ENCODE data around the gene NPW. TPM values are rescaled to one million over a fixed set of nuclear protein-coding genes. Genes with fewer than 3 reads are reported as not detected.

NPW gene
- total RNA-seq: 0.80 TPM

DNA sequence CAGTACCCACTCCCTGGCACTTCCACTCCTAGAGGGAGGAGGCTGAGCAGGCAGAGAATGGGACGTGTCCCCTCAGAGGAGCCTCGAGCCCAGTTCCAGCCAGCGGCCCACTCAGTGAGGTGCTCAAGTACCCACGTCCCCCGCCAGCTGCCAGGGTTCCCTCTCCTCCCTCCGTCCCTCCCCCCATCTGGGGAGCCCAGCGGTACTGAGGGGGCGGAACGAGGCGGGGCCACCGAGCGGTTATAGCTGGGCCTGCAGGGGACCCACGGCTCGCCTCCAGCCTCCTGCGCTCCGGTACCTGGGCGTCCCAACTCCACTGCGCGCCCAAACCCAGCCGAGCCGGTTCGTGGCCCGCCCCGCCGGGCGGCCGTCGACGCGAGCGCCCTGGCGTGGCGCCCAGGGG, at the start of gene NPW:
NPW (plus strand) TSS at position 268 of the 403 bp plus-strand sequence.
- no peak for ATAC-seq

DNA sequence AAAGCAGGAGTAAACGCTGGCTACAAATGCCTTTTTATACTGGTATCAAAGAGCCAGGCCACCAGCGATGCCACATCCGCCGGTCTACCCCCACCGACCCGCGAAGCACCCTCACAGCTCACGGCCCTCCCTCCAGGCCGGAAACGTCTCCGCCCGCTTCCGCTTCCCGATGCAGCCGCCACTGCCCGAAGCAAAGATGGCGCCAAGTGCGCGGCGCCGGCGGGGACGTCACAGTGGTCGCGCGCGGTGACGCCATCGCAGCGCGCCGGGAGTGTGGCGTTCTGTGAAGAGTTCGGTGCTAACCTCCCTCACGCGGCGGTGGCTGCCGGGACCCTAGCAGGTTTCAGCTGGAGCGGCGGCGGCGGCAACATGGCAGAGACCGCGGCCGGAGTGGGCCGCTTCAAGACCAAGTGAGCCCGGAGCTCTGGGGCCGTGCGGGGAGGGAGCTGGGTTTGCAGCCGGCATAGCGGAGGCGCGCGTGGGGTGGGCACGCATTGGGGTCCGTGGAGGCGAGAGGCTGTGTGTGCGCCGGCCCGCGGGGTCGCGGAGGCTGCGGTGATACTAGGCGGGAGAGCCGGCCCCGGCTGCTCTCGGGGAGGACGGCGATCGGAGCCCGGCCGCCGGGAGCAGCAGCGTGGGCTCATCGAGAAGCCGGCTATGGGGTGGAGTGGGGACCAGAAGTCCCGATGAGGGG, 47.6 kb upstream of the NPW start, which contains the start of gene TBL3:
TBL3 (plus strand) TSS at position 258 of the 694 bp plus-strand sequence; CDS start at position 370, 112 bp downstream.
- peak; percentile 84 for ATAC-seq

DNA sequence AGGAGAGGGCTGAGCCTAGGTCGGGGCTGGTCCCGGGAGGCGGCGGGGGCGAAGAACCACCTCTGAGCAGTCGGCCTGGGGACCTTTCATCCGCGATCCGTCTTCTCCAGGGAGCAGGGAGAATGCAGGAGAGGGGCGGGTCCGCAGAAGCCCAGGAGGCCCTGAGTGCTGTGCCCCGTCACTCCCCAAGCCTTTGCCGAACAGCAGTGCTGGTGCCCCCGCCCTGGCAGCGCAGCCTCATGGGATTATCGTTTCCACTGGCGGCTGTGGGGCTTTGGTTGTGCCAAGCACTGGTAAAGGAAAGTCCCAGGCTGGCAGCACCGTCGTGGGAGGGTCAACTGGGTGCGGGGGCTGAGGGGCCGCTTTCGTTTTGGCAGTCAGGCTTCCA, 47.1 kb upstream of the NPW start:
- ATAC-seq: peak; percentile 51

- no peak for ATAC-seq
Measured at GRCh38 chr16:1973461-1974156, 46.0 kb upstream of the NPW start.

- ATAC-seq: no peak
Measured at GRCh38 chr16:1974157-1975070, 45.2 kb upstream of the NPW start.

DNA sequence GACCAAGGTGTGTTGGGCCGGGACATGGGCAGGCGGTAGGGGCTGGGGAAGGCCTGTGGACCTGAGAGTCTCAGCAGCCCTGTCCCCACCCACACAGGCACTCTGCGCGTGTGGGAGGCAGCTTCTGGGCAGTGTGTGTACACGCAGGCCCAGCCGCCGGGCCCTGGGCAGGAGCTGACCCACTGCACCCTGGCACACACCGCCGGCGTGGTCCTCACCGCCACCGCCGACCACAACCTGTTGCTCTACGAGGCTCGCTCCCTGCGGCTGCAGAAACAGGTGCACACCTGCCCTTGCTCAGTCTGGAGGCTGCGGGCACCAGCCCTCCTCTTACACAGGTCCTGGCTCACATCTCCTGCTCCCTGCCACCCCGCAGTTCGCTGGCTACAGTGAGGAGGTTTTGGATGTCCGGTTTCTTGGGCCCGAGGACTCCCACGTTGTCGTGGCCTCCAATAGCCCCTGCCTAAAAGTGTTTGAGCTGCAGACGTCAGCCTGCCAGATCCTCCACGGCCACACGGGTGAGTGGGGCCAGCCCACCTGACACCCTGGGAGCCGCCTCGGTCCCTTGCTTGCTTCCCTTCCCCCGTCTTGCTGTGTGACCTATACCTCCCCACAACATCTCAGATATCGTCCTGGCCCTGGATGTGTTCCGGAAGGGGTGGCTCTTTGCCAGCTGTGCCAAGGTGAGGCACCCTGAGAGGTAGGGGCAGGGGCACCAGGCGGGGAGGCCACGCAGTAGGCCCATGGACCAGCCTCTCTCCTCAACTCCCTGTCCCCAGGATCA, 44.0 kb upstream of the NPW start:
- ATAC-seq: no peak

DNA sequence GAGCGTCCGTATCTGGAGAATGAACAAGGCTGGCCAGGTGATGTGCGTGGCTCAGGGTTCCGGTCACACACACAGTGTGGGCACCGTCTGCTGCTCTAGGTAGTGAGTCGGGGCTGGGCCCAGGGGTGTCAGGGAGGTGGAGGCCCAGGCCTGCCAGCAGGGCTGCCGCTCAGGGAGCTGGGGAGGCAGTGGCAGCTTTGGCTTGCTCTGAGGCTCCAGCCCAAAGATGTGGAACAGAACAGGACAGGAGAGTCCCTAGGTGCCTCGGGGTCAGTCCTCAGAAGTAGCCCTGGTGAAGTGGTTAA, 43.4 kb upstream of the NPW start:
- ATAC-seq: no peak

GRCh38 chr16:1976951-1977874, 42.4 kb upstream of the NPW start:
- ATAC-seq: peak; percentile 14

GRCh38 chr16:1977875-1978268, 41.7 kb upstream of the NPW start:
- no peak for ATAC-seq

DNA sequence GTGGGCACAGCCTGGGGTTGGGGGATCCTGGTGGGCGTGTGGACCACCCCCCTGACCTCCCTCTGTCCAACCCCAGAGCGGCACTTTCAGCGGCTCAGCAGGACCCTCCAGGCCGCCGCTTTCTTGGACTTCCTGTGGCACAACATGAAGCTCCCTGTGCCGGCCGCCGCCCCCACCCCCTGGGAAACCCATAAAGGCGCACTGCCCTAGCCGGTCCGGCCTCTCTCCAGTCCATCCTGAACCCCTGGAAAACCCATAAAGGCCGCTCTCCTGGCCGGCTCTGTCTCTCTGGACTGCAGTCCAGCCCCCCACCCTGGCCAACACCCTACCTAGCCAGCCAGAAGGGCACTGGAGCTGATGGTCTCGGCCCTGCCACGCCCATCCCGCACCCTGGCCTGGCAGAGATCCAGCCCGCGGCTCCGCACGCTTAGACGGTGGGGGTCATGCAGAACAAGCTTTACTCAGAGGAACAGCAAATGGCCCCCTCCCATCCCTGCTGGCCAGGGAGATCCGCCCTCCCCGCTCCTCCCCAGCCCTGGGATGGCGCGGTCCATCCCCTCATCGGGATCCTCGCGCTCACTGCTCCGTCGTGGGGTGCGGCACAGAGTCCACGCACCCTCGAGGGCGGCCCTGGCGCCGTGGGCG, 41.0 kb upstream of the NPW start:
- no peak for ATAC-seq

GRCh38 chr16:1979271-1980029, 40.1 kb upstream of the NPW start:
- peak; percentile 77 for ATAC-seq

DNA sequence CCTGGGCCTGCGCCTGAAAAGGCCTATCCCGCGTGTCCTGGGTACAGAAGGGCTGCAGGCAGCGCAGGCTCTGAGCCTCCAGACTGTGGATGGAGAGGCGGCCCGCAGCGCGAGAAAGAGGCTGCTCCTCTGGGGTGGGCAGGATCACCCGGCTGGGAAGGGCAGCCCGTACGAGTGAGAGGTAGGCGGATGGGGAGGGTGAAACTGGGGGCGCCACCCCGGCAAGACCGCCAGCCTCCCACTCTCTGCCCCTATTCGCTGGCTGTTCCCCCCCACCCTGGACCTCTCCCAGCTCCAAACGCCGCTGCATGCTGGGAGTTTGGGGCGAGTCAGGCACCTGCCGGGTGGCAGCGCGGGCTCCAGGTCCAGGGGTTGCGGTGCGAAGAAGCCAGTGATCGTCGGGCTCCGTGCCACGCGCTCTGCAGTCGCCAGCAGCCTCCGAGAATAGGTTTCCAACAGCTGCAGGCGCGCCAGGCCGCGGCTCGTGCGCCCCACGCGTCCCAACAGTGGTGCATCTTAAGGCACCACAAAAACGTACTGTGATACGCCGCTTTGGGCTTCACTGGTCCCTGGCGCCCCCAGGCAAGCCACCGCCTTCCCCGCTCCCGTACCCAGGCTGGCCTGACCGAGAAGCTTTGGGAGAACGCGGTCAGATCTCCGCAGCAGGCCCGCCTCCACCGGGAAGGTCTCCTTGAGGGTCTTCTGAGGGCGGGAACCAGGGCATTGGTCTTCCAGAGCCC, 39.4 kb upstream of the NPW start:
- ATAC-seq: no peak

GRCh38 chr16:1980770-1981087, 38.9 kb upstream of the NPW start:
- ATAC-seq: no peak

DNA sequence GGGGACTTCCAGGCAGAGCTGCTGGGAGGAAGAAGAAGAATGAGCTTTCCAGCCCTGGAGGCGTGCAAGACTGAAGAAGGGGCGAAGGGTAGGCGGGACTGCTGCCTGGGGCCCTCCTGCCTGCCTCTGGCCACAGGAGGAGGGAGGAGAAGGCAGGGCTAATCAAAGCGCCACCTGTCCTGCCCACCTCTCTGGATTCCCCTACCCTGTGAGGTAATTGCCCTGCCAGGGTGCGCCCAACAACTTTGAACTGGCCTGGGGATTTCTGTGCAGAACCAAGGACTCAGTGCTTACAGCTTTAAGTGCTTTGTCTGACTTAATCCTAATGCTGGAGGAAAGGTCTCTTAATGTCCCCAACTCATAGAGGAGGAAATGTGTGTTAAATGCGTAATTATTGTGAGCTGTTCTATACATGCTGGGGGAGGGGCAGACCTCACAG, 38.2 kb upstream of the NPW start, which contains the start of gene NOXO1:
NOXO1 (minus strand) TSS at position 72 of the 439 bp plus-strand sequence. CDS start 290 bp downstream, outside the sequence.
- ATAC-seq: no peak

DNA sequence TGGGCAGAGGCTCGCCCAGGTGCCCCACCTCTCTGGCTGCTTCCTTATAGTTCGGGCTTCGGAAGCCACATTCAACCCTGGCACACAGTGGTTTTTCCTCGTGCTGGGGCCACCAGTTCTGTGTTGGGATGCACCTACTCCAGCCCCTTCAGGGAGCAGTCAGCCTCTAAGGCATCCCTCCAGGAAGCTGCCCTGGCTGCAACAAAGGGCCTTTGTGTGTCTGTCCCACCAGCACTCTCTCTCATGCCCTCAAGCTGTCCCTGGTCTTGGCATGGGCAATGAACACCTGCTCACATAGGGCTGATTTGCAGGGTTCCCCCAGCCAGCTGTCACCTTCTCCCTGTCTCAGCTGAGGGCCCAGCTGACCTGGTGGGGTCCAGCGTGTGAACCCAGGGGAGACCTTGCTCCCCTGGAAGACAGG, 37.6 kb upstream of the NPW start:
- peak; percentile 2 for ATAC-seq

GRCh38 chr16:1982991-1983543, 36.5 kb upstream of the NPW start:
- no peak for ATAC-seq

DNA sequence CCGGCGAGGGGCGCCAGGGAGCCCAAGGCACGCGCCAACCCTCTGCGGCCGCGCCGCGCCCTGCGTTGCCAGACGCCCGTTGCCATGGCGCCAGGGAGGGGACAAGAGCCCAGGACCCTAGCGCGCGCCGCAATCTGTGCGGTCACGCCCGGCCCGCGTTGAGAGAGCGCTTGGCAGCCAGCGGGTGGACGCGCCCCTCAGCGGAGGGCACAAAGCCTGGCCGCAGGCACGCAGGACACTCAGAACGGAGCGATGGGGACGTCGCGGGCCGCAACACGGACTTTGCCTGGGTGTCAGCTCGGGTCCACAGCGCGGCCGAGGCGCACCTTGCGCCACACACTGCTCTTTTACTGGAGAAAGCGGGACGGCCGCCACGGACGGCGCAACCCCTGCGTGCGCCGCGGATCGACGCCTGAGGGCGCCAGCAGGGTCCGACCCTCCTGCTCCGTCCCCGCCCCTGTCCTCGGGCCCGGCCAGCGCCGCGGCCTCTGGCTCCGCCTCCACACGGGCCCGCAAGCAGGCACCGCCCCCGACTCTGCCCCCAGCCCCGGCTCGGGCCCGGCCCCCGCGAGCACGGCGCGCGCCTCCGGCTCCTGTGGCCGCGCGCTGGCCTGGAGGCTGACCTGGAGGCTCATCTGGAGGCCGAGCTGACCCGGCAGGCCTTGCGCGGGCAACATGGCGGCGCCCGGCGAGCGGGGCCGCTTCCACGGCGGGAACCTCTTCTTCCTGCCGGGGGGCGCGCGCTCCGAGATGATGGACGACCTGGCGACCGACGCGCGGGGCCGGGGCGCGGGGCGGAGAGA, 35.8 kb upstream of the NPW start, which contains the start of gene GFER:
GFER (plus strand) TSS at position 650 of the 803 bp plus-strand sequence; CDS start at position 676, 26 bp downstream.
- peak; percentile 61 for ATAC-seq
